HG03159 (cell line): ENCODE measurements around the gene IFIT2.
"Not testable (repeated sequence)": the region's sequence is repeated elsewhere in the genome, so short reads cannot be mapped to it uniquely, and the experiment has no call there.

Experiments
- ATAC-seq: cut with Tn5 transposase; IDR thresholded peaks from one replicate; pipeline ENCODE4 v1.9.1; 2021; ENCODE audit warnings: mild to moderate bottlenecking, moderate library complexity; ENCODE audit not compliant: unreplicated experiment

The IFIT2 gene

DNA sequence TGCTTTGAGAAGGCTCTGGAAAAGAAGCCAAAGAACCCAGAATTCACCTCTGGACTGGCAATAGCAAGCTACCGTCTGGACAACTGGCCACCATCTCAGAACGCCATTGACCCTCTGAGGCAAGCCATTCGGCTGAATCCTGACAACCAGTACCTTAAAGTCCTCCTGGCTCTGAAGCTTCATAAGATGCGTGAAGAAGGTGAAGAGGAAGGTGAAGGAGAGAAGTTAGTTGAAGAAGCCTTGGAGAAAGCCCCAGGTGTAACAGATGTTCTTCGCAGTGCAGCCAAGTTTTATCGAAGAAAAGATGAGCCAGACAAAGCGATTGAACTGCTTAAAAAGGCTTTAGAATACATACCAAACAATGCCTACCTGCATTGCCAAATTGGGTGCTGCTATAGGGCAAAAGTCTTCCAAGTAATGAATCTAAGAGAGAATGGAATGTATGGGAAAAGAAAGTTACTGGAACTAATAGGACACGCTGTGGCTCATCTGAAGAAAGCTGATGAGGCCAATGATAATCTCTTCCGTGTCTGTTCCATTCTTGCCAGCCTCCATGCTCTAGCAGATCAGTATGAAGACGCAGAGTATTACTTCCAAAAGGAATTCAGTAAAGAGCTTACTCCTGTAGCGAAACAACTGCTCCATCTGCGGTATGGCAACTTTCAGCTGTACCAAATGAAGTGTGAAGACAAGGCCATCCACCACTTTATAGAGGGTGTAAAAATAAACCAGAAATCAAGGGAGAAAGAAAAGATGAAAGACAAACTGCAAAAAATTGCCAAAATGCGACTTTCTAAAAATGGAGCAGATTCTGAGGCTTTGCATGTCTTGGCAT is 4.8 kb downstream of the IFIT2 start:
- no peak for ATAC-seq

DNA sequence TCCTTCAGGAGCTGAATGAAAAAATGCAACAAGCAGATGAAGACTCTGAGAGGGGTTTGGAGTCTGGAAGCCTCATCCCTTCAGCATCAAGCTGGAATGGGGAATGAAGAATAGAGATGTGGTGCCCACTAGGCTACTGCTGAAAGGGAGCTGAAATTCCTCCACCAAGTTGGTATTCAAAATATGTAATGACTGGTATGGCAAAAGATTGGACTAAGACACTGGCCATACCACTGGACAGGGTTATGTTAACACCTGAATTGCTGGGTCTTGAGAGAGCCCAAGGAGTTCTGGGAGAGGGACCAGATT is 5.4 kb downstream of the IFIT2 start:
- no peak for ATAC-seq

DNA sequence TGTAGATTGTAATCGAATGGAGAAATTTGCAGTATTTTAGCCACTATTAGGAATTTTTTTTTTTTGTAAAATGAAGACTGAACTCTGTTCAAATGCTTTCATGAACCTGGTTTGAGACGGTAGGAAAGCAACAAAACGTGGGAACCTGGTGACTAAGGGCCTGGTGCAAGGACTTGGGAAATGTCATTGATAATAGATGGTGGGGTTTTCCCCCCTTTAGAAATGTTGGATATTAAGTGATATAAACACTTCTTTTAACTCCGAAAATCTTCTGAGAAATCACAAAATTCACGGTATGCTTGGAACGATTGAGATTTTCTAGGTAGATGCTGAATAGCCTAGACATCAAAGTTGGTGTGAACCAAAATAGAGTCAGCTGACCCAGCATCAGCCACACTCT is 6.4 kb downstream of the IFIT2 start:
- ATAC-seq = no peak

DNA sequence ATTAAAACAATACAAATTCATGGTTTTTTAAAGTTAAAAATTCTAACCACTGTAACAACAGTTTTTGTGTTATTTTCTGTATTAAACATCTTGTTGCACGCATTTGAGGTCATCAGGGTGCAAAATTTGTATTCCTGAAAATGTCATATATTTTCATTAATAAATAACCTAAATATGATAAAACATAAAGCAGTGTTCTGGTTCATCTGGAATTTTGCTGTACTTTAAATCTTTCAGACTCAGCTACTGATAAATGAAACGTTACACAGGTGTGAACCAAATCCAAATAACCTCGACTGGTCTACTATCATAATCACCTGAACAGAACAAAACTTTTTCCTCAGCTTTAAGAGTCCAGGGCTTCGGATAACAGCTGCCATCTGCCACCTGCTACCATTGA is 6.9 kb downstream of the IFIT2 start:
- no peak for ATAC-seq

DNA sequence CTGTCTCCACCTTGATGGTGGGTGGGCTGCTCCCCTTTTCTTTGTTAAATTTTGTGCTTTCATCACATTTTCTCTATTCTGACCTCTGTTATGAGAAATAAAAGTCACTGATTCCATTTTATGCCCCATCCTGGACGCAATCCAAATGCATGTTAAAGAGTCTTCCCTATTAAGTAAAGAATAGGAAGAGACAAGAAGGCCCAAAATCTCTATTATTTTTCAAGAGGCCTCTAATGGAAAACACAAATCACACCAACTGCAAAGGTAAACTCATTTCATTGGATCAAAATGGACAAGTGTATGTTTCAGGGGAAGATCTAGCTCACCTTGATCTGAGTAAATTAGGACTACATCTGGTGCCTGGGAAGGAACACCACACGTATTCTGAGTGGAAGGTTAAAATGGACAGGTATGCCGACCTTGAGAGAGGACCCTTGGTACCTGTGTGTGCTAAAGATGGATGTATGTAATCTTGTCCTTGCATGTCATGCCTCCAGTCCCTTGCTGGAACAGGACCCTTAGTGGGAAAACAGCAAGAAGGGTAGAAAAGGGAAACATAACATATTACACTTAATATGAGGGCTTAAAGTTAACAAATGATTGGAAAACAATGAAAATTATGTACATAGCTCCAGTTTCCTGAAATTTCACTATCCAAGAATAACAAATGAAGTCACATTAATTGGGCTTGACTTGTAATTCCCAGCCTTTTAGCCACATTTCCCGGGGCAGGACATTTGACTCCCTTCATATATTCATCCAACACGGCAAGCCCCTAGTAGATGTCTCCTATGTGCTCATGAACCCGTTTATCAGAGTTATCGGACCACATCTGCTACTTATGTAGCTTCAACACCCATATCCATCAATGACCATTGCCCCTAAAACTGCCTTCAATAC is 7.6 kb downstream of the IFIT2 start:
- no peak for ATAC-seq

DNA sequence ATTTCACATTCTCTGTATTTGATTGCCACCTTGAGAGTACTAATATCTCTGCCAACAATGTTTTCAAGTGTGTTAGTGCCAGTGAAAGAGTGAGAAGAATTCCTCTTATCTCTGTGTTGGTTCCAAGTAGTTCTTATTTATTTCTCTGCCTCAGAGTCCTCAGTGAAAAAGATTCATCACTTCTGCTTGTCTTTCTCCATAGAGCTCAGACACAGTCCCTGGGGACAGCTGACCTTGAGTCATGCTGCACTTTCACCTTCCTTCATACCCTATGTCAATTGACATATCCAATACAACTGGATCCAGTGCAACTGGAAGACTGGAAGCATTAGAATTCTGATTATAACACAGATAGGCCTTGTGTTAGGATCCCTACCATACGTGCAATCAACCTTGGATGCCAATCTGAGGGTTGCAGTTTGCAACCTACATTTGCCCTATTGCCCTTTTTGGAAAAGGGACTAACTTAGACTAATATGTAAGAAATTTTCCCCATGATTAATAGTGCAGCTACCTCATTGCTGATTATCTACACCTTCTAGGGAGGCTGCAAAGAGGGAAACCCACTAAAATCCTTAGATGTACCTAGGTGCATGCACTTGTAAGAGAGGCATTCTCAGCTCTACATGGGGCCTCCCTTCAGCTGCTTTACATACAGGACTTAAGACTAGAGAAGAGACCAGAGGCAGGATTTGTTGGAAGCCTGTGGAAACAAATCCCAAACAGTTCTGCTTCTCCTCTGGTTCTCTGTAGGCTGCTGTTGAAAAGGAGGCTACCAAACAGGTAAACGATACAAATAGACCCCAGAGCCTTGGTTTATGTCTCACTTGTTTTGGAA is 8.4 kb downstream of the IFIT2 start:
- ATAC-seq = no peak

DNA sequence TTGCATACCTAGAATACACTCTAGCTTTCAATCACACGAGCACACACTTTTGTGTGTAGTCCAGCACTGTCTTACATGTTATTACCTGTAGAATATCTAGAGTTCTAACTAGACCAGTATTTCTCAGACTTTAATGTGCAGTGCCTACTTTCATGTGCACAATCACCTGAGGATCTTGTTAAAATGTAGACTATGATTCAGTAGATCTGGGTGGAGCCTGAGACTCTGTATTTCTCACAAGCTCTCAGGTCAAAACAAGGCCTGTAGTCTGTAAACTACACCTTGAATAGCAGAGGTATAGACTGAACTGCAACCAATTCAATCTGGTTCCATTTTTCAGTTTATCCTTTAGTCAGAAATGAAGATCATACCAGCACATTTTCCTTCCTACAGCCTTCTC is 11.1 kb downstream of the IFIT2 start:
- ATAC-seq = no peak

DNA sequence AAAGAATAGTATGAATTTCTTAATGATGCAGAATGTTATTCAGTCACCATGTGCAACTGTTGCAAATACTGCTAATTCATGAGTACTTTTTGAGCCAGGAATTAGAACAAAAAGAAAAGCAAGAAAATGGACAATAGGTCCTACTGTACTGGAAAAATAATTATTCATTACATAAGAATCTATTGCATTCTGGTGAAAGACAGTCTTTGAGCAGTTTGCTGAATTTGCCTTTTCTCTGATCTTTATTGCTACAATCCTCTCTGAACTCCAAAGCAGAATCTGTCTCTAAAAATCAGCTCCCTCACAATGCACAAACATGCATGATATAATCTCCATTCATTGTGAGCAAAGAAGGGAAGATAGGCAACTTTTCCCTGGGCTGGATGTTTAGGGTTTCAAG is 12.8 kb downstream of the IFIT2 start:
- no peak for ATAC-seq

DNA sequence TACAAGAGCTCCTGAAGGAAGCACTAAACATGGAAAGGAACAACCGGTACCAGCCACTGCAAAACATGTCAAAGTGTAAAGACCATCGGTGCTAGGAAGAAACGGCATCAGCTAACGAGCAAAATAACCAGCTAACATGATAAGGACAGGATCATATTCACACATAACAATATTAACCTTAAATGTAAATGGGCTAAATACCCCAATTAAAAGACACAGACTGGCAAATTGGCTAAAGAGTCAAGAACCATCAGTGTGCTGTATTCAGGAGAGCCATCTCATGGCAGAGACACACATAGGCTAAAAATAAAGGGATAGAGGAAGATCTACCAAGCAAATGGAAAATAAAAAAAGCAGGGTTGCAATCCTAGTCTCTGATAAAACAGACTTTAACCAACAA is 16.2 kb downstream of the IFIT2 start:
- ATAC-seq = not testable (repeated sequence)

DNA sequence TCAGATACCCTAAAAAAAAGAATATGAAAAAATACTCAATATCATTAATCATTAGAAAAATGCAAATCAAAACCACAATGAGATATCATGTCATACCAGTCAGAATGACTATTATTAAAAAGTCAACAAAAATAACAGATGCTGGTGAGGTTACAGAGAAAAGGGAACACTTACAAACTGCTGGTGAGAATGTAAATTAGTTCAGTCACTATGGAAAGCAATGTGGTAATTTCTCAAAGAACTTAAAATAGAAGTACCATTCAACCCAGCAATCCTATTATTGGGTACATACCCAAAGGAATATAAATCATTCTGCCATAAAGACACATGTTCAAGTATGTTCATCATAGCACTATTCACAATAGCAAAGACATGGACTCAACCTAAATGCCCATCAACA is 23.2 kb downstream of the IFIT2 start:
- ATAC-seq = not testable (repeated sequence)

DNA sequence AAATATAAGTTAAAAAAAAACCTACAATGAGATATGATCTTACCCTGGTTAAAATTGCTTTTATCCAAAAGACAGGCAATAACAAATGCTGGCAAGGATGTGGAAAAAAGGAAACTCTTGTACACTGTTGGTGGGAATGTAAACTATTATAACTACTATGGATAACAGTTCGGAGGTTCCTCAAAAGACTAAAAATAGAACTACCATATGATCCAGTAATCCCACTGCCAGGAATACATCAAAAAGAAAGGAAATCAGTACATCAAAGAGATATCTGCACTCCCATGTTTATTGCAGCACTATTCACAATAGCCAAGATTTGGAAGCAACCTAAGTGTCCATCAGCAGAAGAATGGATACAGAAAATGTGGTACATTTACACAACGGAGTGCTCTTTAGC is 24.0 kb downstream of the IFIT2 start:
- not testable (repeated sequence) for ATAC-seq

DNA sequence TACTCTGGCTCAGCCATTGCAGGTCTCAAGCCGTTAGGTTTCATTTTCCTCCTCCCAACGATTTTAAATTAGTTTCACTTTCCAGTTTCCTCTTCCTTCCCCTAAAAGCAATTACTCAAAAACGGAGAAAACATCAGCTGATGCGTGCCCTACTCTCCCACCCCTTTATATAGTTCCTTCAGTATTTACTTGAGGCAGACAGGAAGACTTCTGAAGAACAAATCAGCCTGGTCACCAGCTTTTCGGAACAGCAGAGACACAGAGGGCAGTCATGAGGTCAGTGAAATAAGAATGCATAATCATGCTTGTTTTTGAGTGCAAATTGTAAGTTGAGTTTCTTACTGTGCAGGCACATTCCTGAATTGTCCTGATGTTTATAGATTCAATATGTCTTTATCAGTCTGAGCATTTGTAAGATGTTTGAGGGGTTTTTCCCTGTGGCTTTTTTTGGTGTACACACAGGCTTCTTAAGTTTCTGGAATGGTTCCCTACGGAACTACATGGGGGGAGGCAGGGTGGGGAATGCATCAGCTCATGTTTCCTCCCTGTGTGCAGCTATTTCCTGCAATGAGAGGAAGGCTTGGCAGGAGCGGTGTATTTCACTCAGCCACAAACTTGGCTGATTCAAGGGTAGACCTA is 26.1 kb downstream of the IFIT2 start, which contains the start of gene IFIT3:
TSS of gene IFIT3 (plus strand) at position 195 of the 639 bp plus-strand sequence. CDS start at position 272, 77 bp downstream.
- ATAC-seq = peak; percentile 33

DNA sequence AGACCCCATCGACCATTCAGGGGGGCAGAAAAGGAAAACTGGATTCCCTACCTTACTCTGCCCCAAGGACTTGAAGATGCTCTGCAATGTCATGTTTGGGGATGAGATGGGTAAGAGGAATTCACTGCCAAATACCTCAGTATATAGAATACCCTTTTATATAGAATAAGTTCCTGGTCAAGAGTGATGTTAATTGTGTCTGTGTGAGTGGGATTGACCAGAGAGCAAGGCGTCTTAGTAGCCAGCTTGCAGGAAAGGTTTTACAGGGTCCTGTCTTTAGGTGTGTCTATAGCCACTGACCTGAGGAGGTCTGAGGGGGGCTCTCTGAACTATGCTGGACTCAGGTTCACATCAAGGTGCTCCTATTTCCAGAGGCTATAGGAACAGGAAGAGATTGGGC is 27.3 kb downstream of the IFIT2 start:
- ATAC-seq = no peak

DNA sequence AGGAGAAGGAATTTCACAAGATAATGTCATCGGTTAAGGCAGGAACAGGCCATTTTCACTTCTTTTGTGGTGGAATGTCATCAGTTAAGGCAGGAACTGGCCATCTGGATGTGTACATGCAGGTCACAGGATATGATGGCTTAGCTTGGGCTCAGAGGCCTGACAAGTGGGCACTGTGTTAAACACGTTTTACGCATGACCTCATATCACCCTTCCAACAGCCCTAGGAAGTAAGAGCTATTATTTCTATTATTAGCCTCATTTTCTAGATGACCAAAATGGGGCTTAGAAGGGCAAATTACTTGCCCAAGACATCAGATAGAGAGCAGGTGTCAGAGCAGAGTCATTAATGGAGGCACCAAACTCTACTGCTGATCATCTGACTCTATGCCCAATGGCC is 28.2 kb downstream of the IFIT2 start:
- ATAC-seq = not testable (repeated sequence)

DNA sequence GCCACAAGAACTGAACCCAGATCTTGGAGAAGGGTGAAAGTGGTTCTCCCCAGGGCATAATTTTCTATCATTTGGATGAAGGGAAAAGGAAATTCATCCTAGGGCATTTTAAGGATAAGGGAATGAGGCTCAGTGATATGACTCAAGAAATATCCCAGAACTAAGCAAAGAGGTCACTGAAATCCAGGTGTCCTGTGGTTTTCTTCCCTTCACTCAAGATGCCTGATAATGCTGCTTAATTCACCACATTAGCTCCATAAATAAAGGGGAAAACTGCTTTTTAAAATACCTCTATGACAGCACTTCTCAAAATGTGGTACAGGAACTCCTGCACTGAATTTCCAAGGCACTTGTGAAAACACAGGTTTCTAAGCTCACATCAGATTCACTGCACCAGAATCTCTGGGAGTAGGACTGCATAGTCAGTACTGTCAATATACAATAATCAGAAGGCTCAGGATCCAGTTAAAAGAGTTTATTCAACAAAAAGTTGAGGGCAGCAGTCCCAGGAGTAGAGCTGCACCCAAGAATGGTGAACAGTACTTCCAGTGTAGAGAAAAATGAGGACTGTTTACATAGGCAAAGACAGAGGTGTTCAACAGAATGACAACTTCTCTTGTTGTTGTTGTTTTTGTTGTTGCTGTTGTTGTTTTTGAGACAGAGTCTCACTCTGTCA is 28.8 kb downstream of the IFIT2 start:
- no peak for ATAC-seq

DNA sequence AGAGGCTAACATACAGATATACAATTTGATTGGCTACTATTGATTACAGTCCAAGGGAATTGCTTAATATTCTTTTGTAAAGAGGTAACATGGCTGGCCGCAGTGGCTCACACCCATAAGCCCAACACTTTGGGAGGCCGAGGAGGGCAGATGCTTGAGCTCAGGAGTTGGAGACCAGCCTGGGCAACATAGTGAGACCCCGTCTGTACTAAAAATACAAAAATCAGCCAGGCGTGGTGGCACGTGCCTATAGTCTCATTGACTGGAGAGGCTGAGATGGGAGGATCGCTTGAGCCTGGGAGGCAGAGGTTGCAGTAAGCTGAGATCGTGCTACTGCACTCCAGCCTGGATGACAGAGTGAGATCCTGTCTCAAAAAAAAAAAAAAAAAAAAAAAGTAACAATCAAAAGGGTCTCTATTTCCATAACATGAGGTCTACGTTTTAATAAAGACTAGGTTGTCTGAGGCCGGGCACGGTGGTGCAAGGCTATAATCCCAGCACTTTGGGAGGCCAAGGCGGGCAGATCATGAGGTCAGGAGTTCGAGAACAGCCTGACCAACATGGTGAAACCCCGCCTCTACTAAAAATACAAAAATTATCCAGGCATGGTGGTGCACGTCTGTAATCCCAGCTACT is 29.8 kb downstream of the IFIT2 start:
- not testable (repeated sequence) for ATAC-seq

DNA sequence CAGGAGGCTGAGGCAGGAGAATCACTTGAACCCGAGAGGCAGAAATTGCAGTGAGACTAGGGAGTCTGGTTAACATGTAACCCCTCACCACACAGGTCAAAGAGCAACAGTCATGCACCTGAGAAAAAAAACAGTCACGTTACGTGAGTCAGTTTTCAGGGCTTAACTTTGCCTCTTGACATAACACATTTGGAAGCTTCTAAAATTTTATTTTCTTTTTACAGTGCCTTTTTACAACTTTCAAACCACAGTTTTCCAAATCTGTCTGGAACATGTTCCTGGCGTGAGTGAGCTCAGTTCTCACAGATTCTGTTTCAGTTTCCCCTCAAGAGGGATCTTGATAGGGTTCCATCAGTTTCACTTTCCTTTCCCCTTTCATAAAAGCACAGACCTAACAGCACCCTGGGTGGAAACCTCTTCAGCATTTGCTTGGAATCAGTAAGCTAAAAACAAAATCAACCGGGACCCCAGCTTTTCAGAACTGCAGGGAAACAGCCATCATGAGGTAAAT is 30.3 kb downstream of the IFIT2 start:
- peak; percentile 44 for ATAC-seq

DNA sequence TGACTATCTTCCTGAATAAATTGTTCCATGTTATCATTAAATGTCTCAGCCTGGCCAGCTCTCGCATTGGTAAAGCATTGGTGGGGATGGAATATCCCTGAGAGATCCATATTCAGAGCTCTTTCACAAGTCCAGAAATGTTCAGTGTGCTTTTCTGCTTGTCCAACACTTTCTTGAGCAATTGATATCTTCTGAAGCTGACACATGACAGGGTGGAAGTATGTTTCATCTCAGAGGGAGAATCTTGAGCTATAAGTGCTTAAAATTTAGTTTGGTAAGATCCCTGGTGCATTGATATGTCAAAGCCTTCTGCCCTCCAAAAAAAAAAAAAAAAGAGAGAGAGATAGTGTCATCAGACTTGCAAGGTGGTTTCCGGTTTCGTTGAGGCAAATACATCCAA is 33.4 kb downstream of the IFIT2 start:
- ATAC-seq = no peak

DNA sequence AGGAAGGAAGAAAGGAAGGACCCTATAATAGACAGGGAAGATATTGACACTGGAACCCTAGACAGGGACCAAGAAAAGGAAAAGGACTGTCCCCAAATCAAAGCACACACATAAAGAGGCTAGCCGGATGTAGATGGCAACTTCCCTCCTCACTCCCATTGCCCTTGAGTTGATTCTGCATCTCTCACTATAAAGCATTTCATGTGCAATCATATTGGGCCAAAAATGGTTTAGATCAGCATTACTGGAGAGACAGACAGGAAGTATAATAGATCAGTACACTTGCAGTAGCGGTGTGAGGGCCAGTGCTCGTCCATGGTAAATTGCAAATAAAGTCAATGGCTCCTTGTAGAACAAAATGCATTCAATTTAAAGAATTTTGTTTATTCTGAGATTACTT is 34.4 kb downstream of the IFIT2 start:
- no peak for ATAC-seq
